BE2C (cell line): ENCODE measurements around the gene IFRD1.

Experiments
- DNase-seq: peaks from one replicate; pipeline ENCODE4 v3.0.0-alpha.2; 2020
- H3K27me3 ChIP-seq: fragments of 250-450 bp; sonication (Bioruptor Pico); 2 replicates; pipeline ENCODE4 v1.5.1; 2020; ENCODE audit warnings: mild to moderate bottlenecking
- H3K36me3 ChIP-seq: fragments of 250-450 bp; sonication (Bioruptor Pico); 2 replicates; pipeline ENCODE4 v1.5.1; 2020; ENCODE audit warnings: mild to moderate bottlenecking
- H3K4me1 ChIP-seq: fragments of 250-450 bp; sonication (Bioruptor Pico); 2 replicates; pipeline ENCODE4 v1.5.1; 2020
- H3K4me3 ChIP-seq: 2 replicates; pipeline ENCODE4 v1.5.1; 2011; ENCODE audit warnings: low read depth, low read length
- H3K9me3 ChIP-seq: fragments of 250-450 bp; sonication (Bioruptor Pico); 2 replicates; pipeline ENCODE4 v1.5.1; 2020
- TF ChIP-seq, protein P1 (sequence below): IDR thresholded peaks from 2 replicates; pipeline ENCODE4 v1.5.1; 2012; ENCODE audit warnings: mild to moderate bottlenecking, low read depth, low read length

The IFRD1 gene

DNA sequence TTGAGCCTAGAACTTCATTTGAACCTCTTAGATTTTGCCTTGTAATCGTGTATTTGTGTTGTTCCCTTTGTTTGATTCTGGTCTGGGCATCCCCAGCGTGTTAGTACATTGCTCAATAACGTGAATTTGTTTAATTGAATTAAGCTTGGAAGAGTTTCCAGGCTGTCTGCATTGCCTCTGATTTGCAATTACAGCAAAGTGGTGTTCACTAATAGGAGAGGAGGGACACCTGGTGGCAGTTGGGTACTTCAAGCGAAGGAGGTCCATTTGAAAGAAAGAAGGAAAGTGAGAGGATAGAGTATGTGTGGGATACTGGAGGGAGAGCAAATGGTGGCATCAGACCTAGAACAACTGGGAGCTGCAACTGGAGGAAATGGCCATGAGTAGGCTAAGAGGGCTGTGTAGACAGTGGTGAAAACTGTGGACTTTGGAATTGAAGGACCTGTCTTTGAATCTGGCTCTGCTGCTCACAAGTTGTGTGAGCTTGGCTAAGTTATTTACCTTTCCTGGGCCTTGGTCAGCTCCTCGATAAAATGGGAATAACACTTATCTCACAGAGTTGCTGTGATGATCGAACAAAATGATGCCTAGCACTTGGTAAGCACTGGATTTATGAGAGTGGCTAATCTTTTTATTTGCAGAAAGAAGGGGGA is 45.7 kb downstream of the IFRD1 start:
- Histone ChIP-seq H3K4me1 (no peaks in the 10 kb centered on the region), H3K27me3 (no peaks in the 10 kb centered on the region), H3K4me3 (peak overlapping the region; percentile 38), H3K36me3 (no peaks in the 10 kb centered on the region), H3K9me3 (no peaks in the 10 kb centered on the region)
- DNase-seq, result peak; percentile 73
- TF ChIP-seq, protein P1, sequence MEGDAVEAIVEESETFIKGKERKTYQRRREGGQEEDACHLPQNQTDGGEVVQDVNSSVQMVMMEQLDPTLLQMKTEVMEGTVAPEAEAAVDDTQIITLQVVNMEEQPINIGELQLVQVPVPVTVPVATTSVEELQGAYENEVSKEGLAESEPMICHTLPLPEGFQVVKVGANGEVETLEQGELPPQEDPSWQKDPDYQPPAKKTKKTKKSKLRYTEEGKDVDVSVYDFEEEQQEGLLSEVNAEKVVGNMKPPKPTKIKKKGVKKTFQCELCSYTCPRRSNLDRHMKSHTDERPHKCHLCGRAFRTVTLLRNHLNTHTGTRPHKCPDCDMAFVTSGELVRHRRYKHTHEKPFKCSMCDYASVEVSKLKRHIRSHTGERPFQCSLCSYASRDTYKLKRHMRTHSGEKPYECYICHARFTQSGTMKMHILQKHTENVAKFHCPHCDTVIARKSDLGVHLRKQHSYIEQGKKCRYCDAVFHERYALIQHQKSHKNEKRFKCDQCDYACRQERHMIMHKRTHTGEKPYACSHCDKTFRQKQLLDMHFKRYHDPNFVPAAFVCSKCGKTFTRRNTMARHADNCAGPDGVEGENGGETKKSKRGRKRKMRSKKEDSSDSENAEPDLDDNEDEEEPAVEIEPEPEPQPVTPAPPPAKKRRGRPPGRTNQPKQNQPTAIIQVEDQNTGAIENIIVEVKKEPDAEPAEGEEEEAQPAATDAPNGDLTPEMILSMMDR, result peak; percentile 86

DNA sequence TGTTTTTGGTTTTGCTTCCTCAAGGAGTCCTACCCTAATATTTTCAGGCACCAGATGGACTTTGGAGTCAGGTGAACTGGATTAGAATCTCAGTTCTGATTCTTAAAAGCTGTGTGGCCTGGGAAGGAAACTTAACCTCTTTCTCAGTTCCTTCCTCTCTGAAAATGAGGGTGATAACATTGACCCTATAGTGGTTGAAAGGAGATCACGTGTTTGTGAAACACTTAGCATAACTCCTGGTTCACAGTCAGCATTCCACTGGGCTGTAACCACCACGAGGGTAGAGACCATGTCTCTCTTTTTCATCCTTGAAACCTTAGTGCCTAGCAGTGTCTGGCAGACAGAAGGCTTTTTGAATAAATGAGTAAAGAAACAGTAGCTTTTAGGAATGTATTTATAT is 47.2 kb downstream of the IFRD1 start:
- DNase-seq, result no peak

DNA sequence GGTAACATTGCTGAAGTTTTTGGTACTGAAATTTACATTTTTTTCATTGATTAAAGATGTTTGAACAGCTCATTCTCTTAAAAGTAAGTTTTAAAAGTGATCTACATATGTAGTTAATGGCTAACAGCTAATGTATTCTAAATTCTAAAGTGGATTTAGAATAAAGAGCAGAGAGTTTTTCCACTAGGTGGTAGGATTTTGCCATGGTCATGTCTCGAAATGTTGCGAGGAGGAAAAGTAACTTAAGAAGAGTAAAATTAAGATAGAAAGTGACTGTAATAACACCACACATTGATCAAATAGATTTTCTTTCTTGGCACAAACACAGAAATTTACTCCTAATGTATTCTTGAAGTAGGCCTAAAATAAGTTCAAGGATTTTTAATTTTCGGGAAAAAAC is 50.4 kb downstream of the IFRD1 start:
- H3K27me3 ChIP-seq, result no peaks in the 10 kb centered on the region
- TF ChIP-seq, protein P1, result no peak
- no peaks in the 10 kb centered on the region for H3K9me3 ChIP-seq
- H3K4me3 ChIP-seq, result no peak overlapping the region
- no peak for DNase-seq
- no peaks in the 10 kb centered on the region for H3K36me3 ChIP-seq
- H3K4me1 ChIP-seq, result 0 out of 2 replicates have a peak, but pooled peaks cover 5% of the 10 kb centered on the region

More for the DNA sequence above, 47.2 kb downstream of the IFRD1 start:
- Histone ChIP-seq H3K36me3 (no peaks in the 10 kb centered on the region), H3K27me3 (no peaks in the 10 kb centered on the region), H3K9me3 (no peaks in the 10 kb centered on the region), H3K4me1 (0 out of 2 replicates have a peak, but pooled peaks cover under 1% of the 10 kb centered on the region), H3K4me3 (no peak overlapping the region)
- TF ChIP-seq, protein P1, result no peak

DNA sequence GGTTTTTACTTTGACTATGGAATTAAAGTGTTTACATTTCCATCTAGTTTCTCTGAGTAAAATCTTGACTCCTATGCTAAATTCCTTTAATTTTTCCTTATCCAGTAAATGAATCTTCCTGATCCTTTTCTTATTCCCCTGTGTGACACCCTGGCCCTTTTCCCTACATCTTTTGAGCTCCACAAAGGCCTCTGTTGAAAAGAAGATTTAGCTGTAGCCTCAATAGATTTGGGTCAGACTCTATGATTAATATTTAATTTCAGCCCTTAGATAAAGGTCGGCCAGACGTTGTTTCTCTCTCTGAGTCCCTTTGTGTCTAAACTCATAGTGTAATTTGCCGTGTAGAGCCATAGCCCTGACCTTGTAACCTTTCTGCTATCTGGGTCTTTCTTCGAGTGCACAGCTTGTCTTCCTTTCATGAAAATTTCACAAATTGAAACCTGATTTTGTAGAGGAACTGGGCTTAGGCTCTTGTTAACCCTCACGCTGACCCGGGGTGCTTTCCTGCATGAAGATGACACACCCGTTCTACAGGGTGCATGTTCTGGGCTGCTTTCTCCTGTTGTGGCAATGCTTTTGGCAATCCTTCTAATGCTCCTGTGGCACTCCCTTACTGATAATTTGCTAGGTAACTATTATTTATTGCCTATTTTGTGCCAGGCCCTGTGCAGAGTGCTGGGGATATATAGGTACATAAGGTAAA is 51.7 kb downstream of the IFRD1 start:
- no peaks in the 10 kb centered on the region for H3K9me3 ChIP-seq
- TF ChIP-seq, protein P1, result no peak
- H3K36me3 ChIP-seq, result no peaks in the 10 kb centered on the region
- no peak for DNase-seq
- H3K4me1 ChIP-seq, result 0 out of 2 replicates have a peak, but pooled peaks cover 5% of the 10 kb centered on the region
- no peaks in the 10 kb centered on the region for H3K27me3 ChIP-seq
- H3K4me3 ChIP-seq, result no peak overlapping the region

DNA sequence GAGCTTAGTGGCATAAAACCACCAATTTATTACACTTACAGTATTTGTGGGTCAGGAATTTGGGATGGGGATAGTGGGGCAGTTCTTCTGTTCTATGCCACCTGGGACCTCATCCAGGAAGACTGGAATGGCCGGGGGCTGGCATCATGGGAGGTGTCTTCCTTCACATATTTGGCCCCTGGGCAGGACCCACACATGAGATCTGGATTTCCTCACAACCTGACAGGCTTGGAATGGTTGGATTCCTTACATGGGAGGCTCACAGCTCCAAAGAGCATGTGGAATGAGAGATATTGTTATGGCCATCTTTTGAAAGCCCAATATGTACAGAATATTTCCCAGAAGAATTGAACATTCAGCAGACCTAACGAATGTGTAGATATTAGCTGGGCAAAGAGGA is 52.4 kb downstream of the IFRD1 start:
- 0 out of 2 replicates have a peak, but pooled peaks cover 5% of the 10 kb centered on the region for H3K4me1 ChIP-seq
- DNase-seq, result no peak

More for the DNA sequence above, 52.4 kb downstream of the IFRD1 start:
- Histone ChIP-seq H3K4me3 (no peak overlapping the region), H3K36me3 (no peaks in the 10 kb centered on the region), H3K9me3 (no peaks in the 10 kb centered on the region), H3K27me3 (no peaks in the 10 kb centered on the region)
- TF ChIP-seq, protein P1, result no peak
